Activated CD4-positive, alpha-beta memory T cell treated with anti-CD3 and anti-CD28 coated beads for 36 hours (primary cell): ENCODE results near the gene NIBAN1. TPM values are rescaled to one million over a fixed set of nuclear protein-coding genes. Genes with fewer than 3 reads are reported as not detected.
"Not testable (repeated sequence)": the region's sequence is repeated elsewhere in the genome, so short reads cannot be mapped to it uniquely, and the experiment has no call there.

Experiments
- CTCF ChIA-PET: fragments of 350-600 bp; sonication (Branson Sonifier 250); formaldehyde crosslinking; loops from one replicate; lab custom pipeline; 2021; ENCODE audit warnings: antibody characterized with exemption, inconsistent platforms; lab: Charles Lee
- POLR2A ChIA-PET: fragments of 350-600 bp; sonication (Branson Sonifier 250); formaldehyde crosslinking; loops from one replicate; lab custom pipeline; 2021; ENCODE audit warnings: antibody characterized with exemption; lab: Charles Lee
- DNase-seq: peaks from one replicate; pipeline ENCODE4 v3.0.0-alpha.2; 2020
- H3K27ac Mint-ChIP-seq: one replicate; pipeline ENCODE4 v1.8.0; 2021; ENCODE audit warnings: mixed read lengths
- H3K27me3 Mint-ChIP-seq: one replicate; pipeline ENCODE4 v1.8.0; 2021; ENCODE audit warnings: mixed read lengths
- H3K36me3 Mint-ChIP-seq: one replicate; pipeline ENCODE4 v1.8.0; 2021; ENCODE audit warnings: mixed read lengths
- H3K4me1 Mint-ChIP-seq: one replicate; pipeline ENCODE4 v1.8.0; 2021; ENCODE audit warnings: low read depth, mixed read lengths
- H3K4me3 Mint-ChIP-seq: one replicate; pipeline ENCODE4 v1.8.0; 2021; ENCODE audit warnings: mild to moderate bottlenecking, mixed read lengths
- H3K9me3 Mint-ChIP-seq: one replicate; pipeline ENCODE4 v1.8.0; 2021; ENCODE audit warnings: mixed read lengths
- intact Hi-C: fragments of 100-400 bp; cut with micrococcal nuclease; formaldehyde crosslinking; loops from one replicate; pipeline ENCODE4 v1.15.1; 2023
- total RNA-seq, 2 experiments: library from RNA; stranded (reverse); gene quantifications; one replicate each; pipeline ENCODE4 v1.2.3, GENCODE V29; 2021

The NIBAN1 gene
- total RNA-seq, 2 experiments from 2014 or later: 18.7 to 19.8 TPM

DNA sequence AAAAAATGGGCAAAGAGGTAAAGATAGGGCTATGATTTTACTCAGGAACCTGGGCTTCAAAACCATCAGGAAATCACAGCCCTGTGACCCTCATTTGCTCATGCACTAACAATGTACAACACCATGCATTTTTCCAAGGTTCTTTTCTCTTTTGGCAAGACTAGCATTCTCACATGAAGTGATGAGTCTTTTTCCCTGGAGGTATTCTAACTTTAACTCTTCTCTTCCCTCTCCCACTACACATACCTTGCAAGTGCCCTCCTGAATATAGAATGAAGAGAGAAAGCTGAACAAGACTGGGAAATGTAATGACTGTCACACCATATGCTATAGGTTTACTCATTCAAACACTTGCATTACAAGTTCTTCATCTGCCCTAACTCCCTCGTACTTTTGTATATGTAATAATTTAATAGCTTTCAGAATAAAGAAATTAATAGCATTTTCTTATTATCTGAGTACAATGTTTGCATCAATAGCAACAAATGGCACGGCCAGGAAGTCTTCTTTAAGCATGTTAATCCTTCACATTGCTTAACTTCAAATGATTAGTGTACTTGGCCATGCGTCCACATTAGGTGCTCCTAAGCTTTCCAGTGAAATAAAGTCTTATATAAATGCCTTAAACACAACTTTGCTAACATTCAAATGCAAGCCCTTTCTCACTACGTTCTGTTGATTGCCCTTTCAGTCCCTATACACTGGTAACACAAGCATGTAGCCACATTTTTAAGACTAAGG lies 1.8 kb downstream of the NIBAN1 start:
- no peak for DNase-seq
- ChIA-PET POLR2A (interaction anchor here (0.6 to 5.8 kb wide), 10 partner anchors 14 to 218 kb away, joined by 3 to 46 read pairs (median 14); partner anchors contain the start of genes EDEM3 and RNF2), CTCF (interaction anchor here (1.0 to 19.2 kb wide), 7 partner anchors 10 to 198 kb away, joined by 3 to 362 read pairs (median 5); no protein-coding TSS in a partner anchor)
- intact Hi-C loops: loop anchor here (1.0 to 10.0 kb wide), 9 partner anchors 19 to 1498 kb away; partner anchors contain the start of genes IVNS1ABP, ODR4, SMG7 and SWT1
- no peaks in the 10 kb centered on the region for H3K9me3 Mint-ChIP-seq
- H3K27me3 Mint-ChIP-seq: peaks cover 6% of the 10 kb centered on the region
- H3K4me1 Mint-ChIP-seq: peaks cover 59% of the 10 kb centered on the region
- peak overlapping the region; percentile 96 for H3K27ac Mint-ChIP-seq
- H3K4me3 Mint-ChIP-seq: peak overlapping the region; percentile 94
- no peaks in the 10 kb centered on the region for H3K36me3 Mint-ChIP-seq

DNA sequence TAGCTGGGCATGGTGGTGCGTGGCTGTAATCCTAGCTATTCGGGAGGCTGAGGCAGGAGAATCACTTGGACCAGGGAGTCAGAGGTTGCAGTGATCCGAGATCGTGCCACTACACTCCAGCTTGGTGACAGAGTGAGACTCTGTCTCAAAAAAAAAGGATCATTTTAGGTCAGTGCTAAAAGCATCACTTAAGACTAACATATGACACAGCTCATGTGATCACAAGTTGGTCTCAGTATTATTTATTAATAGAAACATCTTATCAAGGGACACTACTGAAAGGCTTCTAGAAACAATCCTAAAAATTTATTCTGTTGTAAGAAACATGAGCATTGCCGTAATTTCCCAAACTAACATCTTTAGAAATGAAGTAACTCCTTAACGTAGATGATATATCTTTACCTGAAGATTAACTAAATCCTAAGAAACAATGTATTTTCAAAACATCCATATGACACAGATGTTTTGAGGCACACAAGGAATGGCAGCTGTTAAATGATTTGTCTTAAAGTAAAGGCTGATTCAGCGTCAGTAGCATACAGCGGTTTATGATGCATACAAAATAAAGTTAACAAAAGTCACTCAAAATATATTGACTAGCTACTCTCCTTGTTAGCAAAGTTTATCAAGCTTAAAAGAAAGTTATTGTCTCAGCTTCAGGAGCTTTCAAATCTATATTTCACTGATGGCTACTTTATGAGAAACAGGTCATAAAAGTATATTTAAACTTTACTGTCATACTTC lies 2.6 kb downstream of the NIBAN1 start:
- Mint-ChIP-seq H3K4me3 (no peak overlapping the region), H3K27me3 (peaks cover 6% of the 10 kb centered on the region), H3K27ac (peak overlapping the region; percentile 57), H3K4me1 (peaks cover 64% of the 10 kb centered on the region), H3K9me3 (no peaks in the 10 kb centered on the region), H3K36me3 (no peaks in the 10 kb centered on the region)
- intact Hi-C loops: loop anchor here (2.0 to 10.0 kb wide), 3 partner anchors 345 to 1497 kb away; partner anchors contain the start of genes IVNS1ABP, ODR4, SMG7 and TPR
- CTCF ChIA-PET: interaction anchor here (1.2 to 19.2 kb wide), 5 partner anchors 10 to 165 kb away, joined by 3 to 362 read pairs (median 9); no protein-coding TSS in a partner anchor
- POLR2A ChIA-PET: interaction anchor here (1.0 to 5.8 kb wide), 8 partner anchors 13 to 217 kb away, joined by 3 to 46 read pairs (median 22); partner anchors contain the start of genes EDEM3 and RNF2
- DNase-seq: no peak

DNA sequence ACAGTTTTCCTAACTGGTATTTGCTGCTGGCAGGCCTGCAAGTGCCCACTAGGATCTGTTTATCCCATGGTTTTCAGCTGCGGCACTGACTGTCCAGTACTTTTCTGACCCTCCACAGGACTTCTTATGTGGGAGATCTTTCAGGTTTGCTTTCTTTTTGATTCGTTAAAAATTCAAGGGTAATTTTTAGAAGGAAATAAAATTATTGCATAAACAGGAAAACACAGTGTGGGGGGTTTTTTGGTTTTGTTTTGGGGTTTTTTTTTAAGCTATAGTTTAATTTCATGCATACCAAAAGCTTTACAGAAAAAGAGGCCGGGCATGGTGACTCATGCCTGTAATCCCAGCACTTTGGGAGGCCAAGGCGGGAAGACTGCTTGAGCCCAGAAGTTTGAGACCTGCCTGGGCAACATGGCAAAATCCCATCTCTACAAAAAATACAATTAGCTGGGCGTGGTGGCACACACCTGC lies 3.6 kb downstream of the NIBAN1 start:
- no peaks in the 10 kb centered on the region for H3K9me3 Mint-ChIP-seq
- H3K36me3 Mint-ChIP-seq: no peaks in the 10 kb centered on the region
- ChIA-PET CTCF (interaction anchor here (2.2 to 19.2 kb wide), 3 partner anchors 11 to 164 kb away, joined by 5 to 362 read pairs (median 37); no protein-coding TSS in a partner anchor), POLR2A (interaction anchor here (0.6 to 5.8 kb wide), 5 partner anchors 78 to 216 kb away, joined by 4 to 34 read pairs (median 28); partner anchors contain the start of gene EDEM3)
- peaks cover 67% of the 10 kb centered on the region for H3K4me1 Mint-ChIP-seq
- peak; percentile 34 for DNase-seq
- H3K27me3 Mint-ChIP-seq: peaks cover 5% of the 10 kb centered on the region
- no peak overlapping the region for H3K4me3 Mint-ChIP-seq
- intact Hi-C loops: loop anchor here (5.0 to 10.0 kb wide), 2 partner anchors 1407 to 1496 kb away; partner anchors contain the start of genes ODR4, SMG7 and TPR
- no peak overlapping the region for H3K27ac Mint-ChIP-seq

DNA sequence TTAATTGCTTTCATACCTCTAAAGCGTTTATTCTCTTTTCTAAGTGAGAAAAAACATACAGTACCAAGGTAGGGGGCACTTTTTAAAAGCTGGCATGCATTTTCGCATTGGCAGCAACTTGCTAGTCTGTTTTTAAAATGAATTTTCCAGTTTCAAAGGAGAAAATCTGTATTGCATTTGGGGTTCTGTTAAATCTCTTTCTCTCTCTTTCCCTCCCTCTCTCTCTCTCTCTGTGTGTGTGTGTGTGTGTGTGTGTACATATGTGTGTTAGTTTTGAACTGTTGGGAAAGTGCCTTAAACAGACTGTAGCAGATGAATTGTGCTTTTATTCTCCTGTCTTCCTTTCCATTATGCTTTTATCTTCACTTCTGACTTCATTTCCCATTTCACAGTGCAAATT lies 7.3 kb downstream of the NIBAN1 start:
- CTCF ChIA-PET: no interaction called here
- intact Hi-C loops: no loop called here
- Mint-ChIP-seq H3K4me1 (peaks cover 42% of the 10 kb centered on the region), H3K9me3 (no peaks in the 10 kb centered on the region), H3K27me3 (no peaks in the 10 kb centered on the region), H3K27ac (no peak overlapping the region), H3K36me3 (peaks cover 9% of the 10 kb centered on the region), H3K4me3 (no peak overlapping the region)
- POLR2A ChIA-PET: no interaction called here
- no peak for DNase-seq

DNA sequence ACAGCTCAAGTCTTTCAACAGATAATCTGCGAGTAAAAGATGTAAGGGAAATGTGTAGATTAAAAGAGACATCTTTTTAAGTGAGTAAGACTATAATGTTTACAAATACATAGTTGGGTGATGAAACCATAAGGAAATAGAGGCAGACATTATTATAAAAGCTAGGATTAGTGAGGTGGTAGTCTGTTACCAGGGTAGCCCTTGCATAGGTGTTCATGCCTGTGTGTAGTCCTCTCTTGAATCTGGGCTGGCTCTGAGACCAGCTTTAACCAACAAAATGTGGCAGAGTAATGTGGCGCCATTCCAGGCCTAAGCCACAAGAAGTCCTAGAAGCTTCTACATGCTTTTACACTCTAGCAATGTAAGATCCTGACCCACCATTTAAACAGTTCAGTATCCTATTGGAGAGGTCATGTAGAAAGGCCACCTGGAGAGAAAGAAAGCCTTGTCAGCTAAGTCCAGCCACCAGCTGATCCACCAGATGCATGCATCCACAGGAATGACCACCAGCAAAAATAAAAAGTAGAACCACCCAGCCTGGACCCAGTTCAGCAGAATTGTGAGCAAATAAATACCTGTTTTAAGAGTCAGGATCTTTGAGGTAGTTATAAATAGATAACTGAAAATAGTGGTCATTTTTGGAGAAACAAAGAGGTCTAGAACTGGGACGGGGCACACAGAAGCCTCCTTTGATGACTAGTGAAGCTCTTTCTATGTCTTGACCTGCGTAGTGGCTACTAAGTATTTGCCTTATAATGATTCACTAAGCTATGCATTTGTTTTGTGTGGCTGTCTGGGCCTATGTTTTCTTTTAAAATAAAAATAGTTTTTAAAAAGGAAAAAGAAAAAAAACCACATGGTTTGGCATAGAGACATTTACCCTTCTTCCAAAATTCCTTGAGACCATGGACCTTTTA lies 8.1 kb downstream of the NIBAN1 start:
- peaks cover 38% of the 10 kb centered on the region for H3K4me1 Mint-ChIP-seq
- no peak for DNase-seq
- intact Hi-C loops: no loop called here
- no peak overlapping the region for H3K27ac Mint-ChIP-seq
- ChIA-PET CTCF (interaction anchor here (0.6 to 1.4 kb wide), 3 partner anchors 16 to 204 kb away, joined by 3 to 6 read pairs (median 3); no protein-coding TSS in a partner anchor), POLR2A (interaction anchor here (0.5 to 0.7 kb wide), 2 partner anchors 8 to 104 kb away, joined by 3 read pairs; partner anchors contain the start of gene NIBAN1)
- peaks cover 12% of the 10 kb centered on the region for H3K36me3 Mint-ChIP-seq
- H3K4me3 Mint-ChIP-seq: no peak overlapping the region
- H3K9me3 Mint-ChIP-seq: no peaks in the 10 kb centered on the region
- no peaks in the 10 kb centered on the region for H3K27me3 Mint-ChIP-seq

DNA sequence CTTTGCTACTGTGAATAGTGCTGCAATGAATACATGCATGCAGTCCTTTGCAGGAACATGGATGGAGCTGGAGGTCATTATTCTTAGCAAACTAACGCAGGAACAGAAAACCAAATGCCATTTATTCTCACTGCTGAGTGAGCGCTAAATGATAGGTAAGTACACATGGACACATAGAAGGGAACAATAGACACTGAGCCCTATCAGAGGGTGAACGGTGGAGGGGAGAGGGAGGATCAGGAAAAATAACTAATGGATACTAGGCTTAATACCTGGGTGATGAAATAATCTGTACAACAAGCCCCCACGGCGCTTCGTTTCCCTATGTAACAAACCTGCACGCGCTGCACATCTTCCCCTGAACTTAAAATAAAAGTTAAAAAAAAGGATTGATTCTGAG lies 8.9 kb downstream of the NIBAN1 start:
- CTCF ChIA-PET: interaction anchor here (0.6 to 1.4 kb wide), 3 partner anchors 17 to 204 kb away, joined by 3 to 6 read pairs (median 3); no protein-coding TSS in a partner anchor
- intact Hi-C loops: no loop called here
- Mint-ChIP-seq H3K36me3 (peaks cover 13% of the 10 kb centered on the region), H3K4me3 (no peak overlapping the region), H3K27me3 (no peaks in the 10 kb centered on the region), H3K27ac (no peak overlapping the region), H3K4me1 (peaks cover 31% of the 10 kb centered on the region), H3K9me3 (no peaks in the 10 kb centered on the region)
- DNase-seq: no peak
- POLR2A ChIA-PET: interaction anchor here (0.5 to 0.7 kb wide), 2 partner anchors 9 to 104 kb away, joined by 3 read pairs; partner anchors contain the start of gene NIBAN1

DNA sequence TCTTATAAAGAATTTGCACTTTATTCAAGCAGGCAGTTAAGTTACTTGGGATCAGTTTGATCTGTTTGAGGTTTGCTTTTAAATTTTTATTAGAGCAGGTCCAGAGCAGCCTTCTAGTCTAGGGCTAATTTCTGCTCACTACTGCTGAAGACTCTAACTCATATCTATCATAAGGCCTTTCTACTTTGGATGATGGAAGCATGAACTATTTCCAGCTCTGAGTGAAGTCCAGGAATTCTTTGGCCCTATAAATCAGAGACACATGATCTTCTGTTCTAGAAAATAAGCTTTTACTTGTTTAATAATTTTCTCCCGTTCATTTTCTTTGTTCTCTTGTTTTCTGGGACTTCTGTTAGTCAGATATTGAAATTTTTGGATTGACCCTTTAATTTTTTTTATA lies 14.7 kb downstream of the NIBAN1 start:
- no peak overlapping the region for H3K27ac Mint-ChIP-seq
- peaks cover 13% of the 10 kb centered on the region for H3K36me3 Mint-ChIP-seq
- H3K4me3 Mint-ChIP-seq: no peak overlapping the region
- H3K9me3 Mint-ChIP-seq: no peaks in the 10 kb centered on the region
- ChIA-PET POLR2A (interaction anchor here (1.9 kb wide), 1 partner anchor 13 kb away, joined by 12 read pairs; no protein-coding TSS in a partner anchor), CTCF (interaction anchor here (1.0 kb wide), 1 partner anchor 23 kb away, joined by 3 read pairs; no protein-coding TSS in a partner anchor)
- intact Hi-C loops: no loop called here
- H3K4me1 Mint-ChIP-seq: peaks cover 6% of the 10 kb centered on the region
- no peaks in the 10 kb centered on the region for H3K27me3 Mint-ChIP-seq
- DNase-seq: no peak

DNA sequence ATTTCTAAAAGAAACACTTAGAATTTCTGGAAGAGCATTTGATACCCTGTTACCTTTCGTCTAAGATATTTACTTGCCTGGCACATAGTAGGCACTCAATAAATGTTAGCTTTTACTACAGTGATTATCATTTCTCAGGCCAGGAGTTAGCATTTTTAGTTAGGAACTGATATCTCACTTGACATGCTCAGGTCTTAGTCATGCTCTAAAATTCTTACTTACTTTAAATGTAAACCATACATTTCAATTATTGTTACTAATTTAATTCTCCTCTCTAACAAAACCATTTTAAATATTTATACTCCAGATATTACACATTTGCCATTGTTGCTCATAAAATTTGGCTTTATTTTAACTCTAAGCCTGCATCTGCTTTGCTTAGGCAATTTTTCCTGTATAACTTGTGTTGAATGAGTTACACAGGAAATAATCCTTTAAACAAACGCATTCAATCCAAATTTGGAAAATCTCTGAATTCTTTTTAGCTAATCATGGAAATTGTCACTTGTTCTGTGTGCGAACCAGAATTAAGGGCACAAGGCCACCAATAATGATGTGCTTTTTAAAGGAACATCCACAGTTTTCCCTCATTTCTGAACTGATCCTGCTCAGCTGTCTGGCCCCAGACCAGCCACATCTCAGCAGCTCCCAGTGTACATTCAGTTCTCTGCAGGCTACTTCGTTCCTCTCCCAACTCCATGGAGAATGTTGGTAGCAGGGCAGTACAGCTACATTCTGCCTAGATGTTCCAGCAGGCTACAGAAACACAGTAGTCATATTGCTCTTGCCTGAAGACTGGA lies 15.6 kb downstream of the NIBAN1 start:
- no peak overlapping the region for H3K4me3 Mint-ChIP-seq
- H3K27ac Mint-ChIP-seq: no peak overlapping the region
- H3K4me1 Mint-ChIP-seq: peaks cover 14% of the 10 kb centered on the region
- CTCF ChIA-PET: interaction anchor here (0.7 to 1.8 kb wide), 3 partner anchors 14 to 153 kb away, joined by 3 to 7 read pairs (median 4); partner anchors contain the start of gene NIBAN1
- H3K9me3 Mint-ChIP-seq: no peaks in the 10 kb centered on the region
- no peaks in the 10 kb centered on the region for H3K27me3 Mint-ChIP-seq
- DNase-seq: no peak
- POLR2A ChIA-PET: interaction anchor here (1.9 kb wide), 1 partner anchor 14 kb away, joined by 12 read pairs; no protein-coding TSS in a partner anchor
- intact Hi-C loops: no loop called here
- H3K36me3 Mint-ChIP-seq: peaks cover 9% of the 10 kb centered on the region

DNA sequence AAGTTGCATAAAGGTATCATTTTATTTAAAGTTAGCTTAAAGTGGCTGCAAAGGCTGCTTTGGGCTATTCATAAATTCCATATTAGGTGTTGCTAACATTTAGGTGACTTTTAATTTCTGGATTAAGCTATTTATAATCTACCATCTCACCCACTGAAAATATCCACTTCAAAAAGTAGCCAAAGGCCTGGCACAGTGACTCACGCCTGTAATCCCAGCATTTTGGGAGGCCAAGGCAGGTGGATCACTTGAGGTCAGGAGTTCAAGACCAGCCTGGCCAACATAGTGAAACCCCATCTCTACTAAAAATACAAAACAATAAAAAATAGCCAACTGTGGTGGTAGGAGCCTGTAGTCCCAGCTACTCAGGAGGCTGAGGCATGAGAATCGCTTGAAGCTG lies 16.4 kb downstream of the NIBAN1 start:
- H3K4me3 Mint-ChIP-seq, H3K27ac Mint-ChIP-seq, intact Hi-C loops, H3K27me3 Mint-ChIP-seq, H3K36me3 Mint-ChIP-seq, DNase-seq, H3K9me3 Mint-ChIP-seq: not testable (repeated sequence)
- ChIA-PET CTCF (interaction anchor here (1.1 to 1.8 kb wide), 3 partner anchors 15 to 152 kb away, joined by 3 to 7 read pairs (median 4); no protein-coding TSS in a partner anchor), POLR2A (interaction anchor here (1.9 kb wide), 1 partner anchor 15 kb away, joined by 12 read pairs; no protein-coding TSS in a partner anchor)
- peaks cover 23% of the 10 kb centered on the region for H3K4me1 Mint-ChIP-seq
